ENCODE results near the gene CYP4B1.

CYP4B1 gene

GRCh38 chr1:46812996-46813857 lies 14.4 kb downstream of the CYP4B1 start:
- no peak for TF ChIP-seq CTCF (IDR thresholded peaks at IDR 0.05; ENCODE audit: borderline replicate concordance, control extremely low read depth, extremely low read depth, insufficient read depth, missing control alignments)
- no peak for DNase-seq (ENCODE audit: low spot score)
- in situ Hi-C loops (cut with MboI; ENCODE audit: low sequenced_read_pairs, unreplicated experiment), result no loop called here

- DNase-seq (ENCODE audit: low spot score), result no peak
- no peak for TF ChIP-seq CTCF (IDR thresholded peaks at IDR 0.05; ENCODE audit: borderline replicate concordance, control extremely low read depth, extremely low read depth, insufficient read depth, missing control alignments)
- in situ Hi-C loops (cut with MboI; ENCODE audit: low sequenced_read_pairs, unreplicated experiment), result no loop called here
Measured at GRCh38 chr1:46813858-46814396, 15.1 kb downstream of the CYP4B1 start.

GRCh38 chr1:46815133-46815532 lies 16.3 kb downstream of the CYP4B1 start:
- no peak for DNase-seq (ENCODE audit: low spot score)
- in situ Hi-C loops (cut with MboI; ENCODE audit: low sequenced_read_pairs, unreplicated experiment), result no loop called here
- TF ChIP-seq CTCF (IDR thresholded peaks at IDR 0.05; ENCODE audit: borderline replicate concordance, control extremely low read depth, extremely low read depth, insufficient read depth, missing control alignments), result no peak

- DNase-seq (ENCODE audit: low spot score), result no peak
- in situ Hi-C loops (cut with MboI; ENCODE audit: low sequenced_read_pairs, unreplicated experiment), result no loop called here
- no peak for TF ChIP-seq CTCF (IDR thresholded peaks at IDR 0.05; ENCODE audit: borderline replicate concordance, control extremely low read depth, extremely low read depth, insufficient read depth, missing control alignments)
Measured at GRCh38 chr1:46816930-46817329, 18.1 kb downstream of the CYP4B1 start.

GRCh38 chr1:46817814-46818213 lies 19.0 kb downstream of the CYP4B1 start:
- in situ Hi-C loops (cut with MboI; ENCODE audit: low sequenced_read_pairs, unreplicated experiment), result no loop called here
- no peak for DNase-seq (ENCODE audit: low spot score)
- TF ChIP-seq CTCF (IDR thresholded peaks at IDR 0.05; ENCODE audit: borderline replicate concordance, control extremely low read depth, extremely low read depth, insufficient read depth, missing control alignments), result no peak

- TF ChIP-seq CTCF (IDR thresholded peaks at IDR 0.05; ENCODE audit: borderline replicate concordance, control extremely low read depth, extremely low read depth, insufficient read depth, missing control alignments), result no peak
- in situ Hi-C loops (cut with MboI; ENCODE audit: low sequenced_read_pairs, unreplicated experiment), result no loop called here
- no peak for DNase-seq (ENCODE audit: low spot score)
Measured at GRCh38 chr1:46818591-46818990, 19.7 kb downstream of the CYP4B1 start.
